HEK293T (cell line): Measurements from ENCODE around the gene ASB16.

Experiments
- ELF4 ChIP-seq: fragments of 450-650 bp; IDR thresholded peaks from 2 replicates; pipeline ENCODE4 v1.6.1; 2017; ENCODE audit warnings: antibody characterized with exemption
- FOXK2 ChIP-seq: fragments of 450-650 bp; IDR thresholded peaks from 2 replicates; pipeline ENCODE4 v1.6.1; 2016; ENCODE audit warnings: mild to moderate bottlenecking
- L3MBTL2 ChIP-seq: fragments of 450-650 bp; conservative IDR thresholded peaks from 2 replicates; pipeline ENCODE4 v1.6.1; 2016; ENCODE audit warnings: mild to moderate bottlenecking

GRCh38 chr17:44220213-44221083 lies 49.9 kb downstream of the ASB16 start:
- TF ChIP-seq FOXK2 (no peak), L3MBTL2 (no peak; the same call in 1 of the 2 replicates), ELF4 (no peak)
